GM23338 (cell line): Measurements from ENCODE around the gene DDRGK1. TPM values are rescaled to one million over a fixed set of nuclear protein-coding genes. Genes with fewer than 3 reads are reported as not detected.

Experiments
- ATAC-seq: fragments of 200-7000 bp; cut with Tn5 transposase; 3 replicates; pipeline ENCODE4 v1.9.1; 2020
- DNase-seq: peaks from one replicate; pipeline ENCODE4 v3.0.0-alpha.2; 2015; ENCODE audit warnings: low spot score
- H2AFZ ChIP-seq: fragments of 200-600 bp; sonication (generic); 2 replicates; pipeline ENCODE4 v1.8.0; 2016; ENCODE audit warnings: antibody characterized with exemption, mild to moderate bottlenecking, moderate library complexity
- H3F3A ChIP-seq: fragments of 200-600 bp; sonication (generic); replicated peaks from 2 replicates; pipeline ENCODE4 v1.8.0; 2017; ENCODE audit warnings: antibody characterized with exemption, mixed run types, low read depth
- H3K27ac ChIP-seq: fragments of 200-600 bp; sonication (generic); 2 replicates; pipeline ENCODE4 v1.6.1; 2016; ENCODE audit warnings: low read depth
- H3K27me3 ChIP-seq: fragments of 200-600 bp; sonication (generic); 2 replicates; pipeline ENCODE4 v1.8.0; 2016; ENCODE audit warnings: mild to moderate bottlenecking, mixed run types, moderate library complexity; ENCODE audit not compliant: insufficient read depth
- H3K36me3 ChIP-seq: fragments of 200-600 bp; sonication (generic); 2 replicates; pipeline ENCODE4 v1.8.0; 2016; ENCODE audit warnings: mild to moderate bottlenecking; ENCODE audit not compliant: insufficient read depth
- H3K4me1 ChIP-seq: fragments of 200-600 bp; sonication (generic); 2 replicates; pipeline ENCODE4 v1.8.0; 2016; ENCODE audit warnings: mild to moderate bottlenecking, moderate library complexity; ENCODE audit not compliant: insufficient read depth
- H3K4me2 ChIP-seq: fragments of 200-600 bp; sonication (generic); 2 replicates; pipeline ENCODE4 v1.7.1; 2017; ENCODE audit warnings: mixed run types
- H3K4me3 ChIP-seq: fragments of 200-600 bp; sonication (generic); 2 replicates; pipeline ENCODE4 v1.6.1; 2016; ENCODE audit warnings: mixed run types
- H3K79me2 ChIP-seq: fragments of 200-600 bp; sonication (generic); replicated peaks from 2 replicates; pipeline ENCODE4 v1.8.0; 2017; ENCODE audit warnings: mild to moderate bottlenecking; ENCODE audit not compliant: insufficient read depth
- H3K9me2 ChIP-seq: fragments of 200-600 bp; sonication (generic); 2 replicates; pipeline ENCODE4 v1.8.0; 2017; ENCODE audit not compliant: insufficient read depth
- H4K20me1 ChIP-seq: fragments of 200-600 bp; sonication (generic); replicated peaks from 2 replicates; pipeline ENCODE4 v1.8.0; 2017; ENCODE audit warnings: mild to moderate bottlenecking; ENCODE audit not compliant: insufficient read depth
- H3K27ac Mint-ChIP-seq: 2 replicates; pipeline ENCODE4 v1.8.0; 2020; ENCODE audit warnings: inconsistent platforms, mild to moderate bottlenecking, moderate library complexity, mixed read lengths
- H3K27me3 Mint-ChIP-seq: 3 replicates; pipeline ENCODE4 v1.8.0; 2022; ENCODE audit warnings: low read depth, mild to moderate bottlenecking, moderate library complexity, mixed read lengths, inconsistent platforms; ENCODE audit not compliant: insufficient read depth, poor library complexity
- H3K36me3 Mint-ChIP-seq: 3 replicates; pipeline ENCODE4 v1.8.0; 2021; ENCODE audit warnings: low read depth, mild to moderate bottlenecking, inconsistent platforms, moderate library complexity, mixed read lengths
- H3K4me1 Mint-ChIP-seq: 3 replicates; pipeline ENCODE4 v1.8.0; 2020; ENCODE audit warnings: mild to moderate bottlenecking, inconsistent platforms, mixed read lengths
- H3K4me3 Mint-ChIP-seq: 3 replicates; pipeline ENCODE4 v1.8.0; 2021; ENCODE audit warnings: moderate library complexity, mild to moderate bottlenecking, inconsistent platforms, mixed read lengths
- H3K9me3 Mint-ChIP-seq: 3 replicates; pipeline ENCODE4 v1.8.0; 2020; ENCODE audit warnings: moderate library complexity, mild to moderate bottlenecking, inconsistent platforms, mixed read lengths
- CREB1 ChIP-seq: fragments of 250-450 bp; sonication (Bioruptor Pico); IDR thresholded peaks from 2 replicates; pipeline ENCODE4 v1.5.0; 2020; ENCODE audit warnings: low read depth, mild to moderate bottlenecking, moderate library complexity
- CTCF ChIP-seq, 2 experiments: fragments of 200-600 bp in 1 of 2; sonication (generic) in 1 of 2; conservative IDR thresholded peaks; 2 replicates each; pipeline versions ENCODE4 v1.5.1 to v1.6.1; 2016 to 2017; ENCODE audit warnings: antibody characterized with exemption in 2 of 2, low read depth in 2 of 2, mild to moderate bottlenecking in 2 of 2, moderate library complexity in 1 of 2
- ETS1 ChIP-seq: IDR thresholded peaks from 2 replicates; pipeline ENCODE4 v1.6.1; 2016; ENCODE audit warnings: antibody characterized with exemption
- EZH2 ChIP-seq: fragments of 200-600 bp; sonication (generic); IDR thresholded peaks from one replicate; pipeline ENCODE4 v1.8.0; 2017; ENCODE audit warnings: antibody characterized with exemption, mild to moderate bottlenecking, low read depth; ENCODE audit not compliant: unreplicated experiment
- EZH2phosphoT487 ChIP-seq: fragments of 200-600 bp; sonication (generic); IDR thresholded peaks from one replicate; pipeline ENCODE4 v1.8.1; 2018; ENCODE audit warnings: antibody characterized with exemption; ENCODE audit not compliant: unreplicated experiment
- JUNB ChIP-seq: IDR thresholded peaks from one replicate; pipeline ENCODE4 v1.6.1; 2016; ENCODE audit warnings: antibody characterized with exemption; ENCODE audit not compliant: unreplicated experiment
- NANOG ChIP-seq: IDR thresholded peaks from 2 replicates; pipeline ENCODE4 v1.6.1; 2016; ENCODE audit warnings: antibody characterized with exemption, borderline replicate concordance
- POLR2AphosphoS5 ChIP-seq: IDR thresholded peaks from 2 replicates; pipeline ENCODE4 v1.6.1; 2016; ENCODE audit warnings: antibody characterized with exemption, low read depth
- STAT1 ChIP-seq: IDR thresholded peaks from one replicate; pipeline ENCODE4 v1.6.1; 2016; ENCODE audit warnings: antibody characterized with exemption; ENCODE audit not compliant: unreplicated experiment
- ZNF114 ChIP-seq: fragments of 250-450 bp; sonication (Bioruptor Pico); IDR thresholded peaks from 2 replicates; pipeline ENCODE4 v1.5.0; 2020; ENCODE audit warnings: mild to moderate bottlenecking, moderate library complexity
- ZNF331 ChIP-seq: fragments of 250-450 bp; sonication (Bioruptor Pico); IDR thresholded peaks from 2 replicates; pipeline ENCODE4 v1.5.0; 2020; ENCODE audit warnings: low read depth, mild to moderate bottlenecking, moderate library complexity
- ZNF462 ChIP-seq: fragments of 250-450 bp; sonication (Bioruptor Pico); IDR thresholded peaks from 2 replicates; pipeline ENCODE4 v1.5.0; 2020; ENCODE audit warnings: mild to moderate bottlenecking, moderate library complexity
- polyA plus RNA-seq: library from polyadenylated mRNA; unstranded; fragments of >200 nt; fragmentation: Nextera tagmentation; extraction: Ambion mirVana; gene quantifications from 2 replicates; pipeline ENCODE4 v1.2.1, GENCODE V29; 2016
- total RNA-seq: library from RNA; depleted of rRNA; stranded (reverse); fragments of >200 nt; shearing (Covaris generic); gene quantifications from 2 replicates; pipeline ENCODE4 v1.2.3, GENCODE V29; 2014
- TF ChIP-seq, protein P1 (sequence below): IDR thresholded peaks from one replicate; pipeline ENCODE4 v1.6.1; 2018; ENCODE audit warnings: antibody characterized with exemption; ENCODE audit not compliant: unreplicated experiment

The DDRGK1 gene
- total and polyA plus RNA-seq, 2 experiments from 2014 or later, result 44.0 to 45.5 TPM

- Mint-ChIP-seq H3K27me3 (peaks cover 21% of the 10 kb centered on the region), H3K27ac (no peak overlapping the region), H3K9me3 (peaks cover 3% of the 10 kb centered on the region; the same call in 2 of the 3 replicates), H3K4me3 (0 out of 3 replicates have a peak overlapping the region, but pooled peaks have one; percentile 14), H3K4me1 (peaks cover 24% of the 10 kb centered on the region), H3K36me3 (peaks cover 5% of the 10 kb centered on the region; the same call in 2 of the 3 replicates)
- H3K79me2 ChIP-seq, result peaks cover 42% of the 10 kb centered on the region
- H3K27me3 ChIP-seq, result no peaks in the 10 kb centered on the region
- peak overlapping the region; percentile 98 for H3K4me3 ChIP-seq
- H2AFZ ChIP-seq, result no peak overlapping the region
- H3F3A ChIP-seq, result peaks cover 7% of the 10 kb centered on the region; the same call in 1 of the 2 replicates
- DNase-seq (no peak), ATAC-seq (no peak)
- peaks cover 30% of the 10 kb centered on the region for H4K20me1 ChIP-seq
- TF ChIP-seq CTCF (conservative IDR thresholded peaks at IDR 0.05; ENCODE audit: low read depth in 2 of 2) (no peak), ZNF462 (CRISPR knock-in tag) (no peak), CREB1 (CRISPR knock-in tag) (no peak), EZH2 (no peak), ETS1 (no peak), NANOG (no peak), JUNB (no peak), EZH2phosphoT487 (no peak), ZNF114 (CRISPR knock-in tag) (no peak), ZNF331 (CRISPR knock-in tag) (no peak), POLR2AphosphoS5 (no peak), STAT1 (no peak)
- TF ChIP-seq, protein P1, sequence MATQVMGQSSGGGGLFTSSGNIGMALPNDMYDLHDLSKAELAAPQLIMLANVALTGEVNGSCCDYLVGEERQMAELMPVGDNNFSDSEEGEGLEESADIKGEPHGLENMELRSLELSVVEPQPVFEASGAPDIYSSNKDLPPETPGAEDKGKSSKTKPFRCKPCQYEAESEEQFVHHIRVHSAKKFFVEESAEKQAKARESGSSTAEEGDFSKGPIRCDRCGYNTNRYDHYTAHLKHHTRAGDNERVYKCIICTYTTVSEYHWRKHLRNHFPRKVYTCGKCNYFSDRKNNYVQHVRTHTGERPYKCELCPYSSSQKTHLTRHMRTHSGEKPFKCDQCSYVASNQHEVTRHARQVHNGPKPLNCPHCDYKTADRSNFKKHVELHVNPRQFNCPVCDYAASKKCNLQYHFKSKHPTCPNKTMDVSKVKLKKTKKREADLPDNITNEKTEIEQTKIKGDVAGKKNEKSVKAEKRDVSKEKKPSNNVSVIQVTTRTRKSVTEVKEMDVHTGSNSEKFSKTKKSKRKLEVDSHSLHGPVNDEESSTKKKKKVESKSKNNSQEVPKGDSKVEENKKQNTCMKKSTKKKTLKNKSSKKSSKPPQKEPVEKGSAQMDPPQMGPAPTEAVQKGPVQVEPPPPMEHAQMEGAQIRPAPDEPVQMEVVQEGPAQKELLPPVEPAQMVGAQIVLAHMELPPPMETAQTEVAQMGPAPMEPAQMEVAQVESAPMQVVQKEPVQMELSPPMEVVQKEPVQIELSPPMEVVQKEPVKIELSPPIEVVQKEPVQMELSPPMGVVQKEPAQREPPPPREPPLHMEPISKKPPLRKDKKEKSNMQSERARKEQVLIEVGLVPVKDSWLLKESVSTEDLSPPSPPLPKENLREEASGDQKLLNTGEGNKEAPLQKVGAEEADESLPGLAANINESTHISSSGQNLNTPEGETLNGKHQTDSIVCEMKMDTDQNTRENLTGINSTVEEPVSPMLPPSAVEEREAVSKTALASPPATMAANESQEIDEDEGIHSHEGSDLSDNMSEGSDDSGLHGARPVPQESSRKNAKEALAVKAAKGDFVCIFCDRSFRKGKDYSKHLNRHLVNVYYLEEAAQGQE, result no peak
- H3K4me1 ChIP-seq, result peaks cover 8% of the 10 kb centered on the region; the same call in 1 of the 2 replicates
- H3K36me3 ChIP-seq, result no peaks in the 10 kb centered on the region
- no peak overlapping the region for H3K27ac ChIP-seq
- peak overlapping the region; percentile 99 for H3K4me2 ChIP-seq
- H3K9me2 ChIP-seq, result no peaks in the 10 kb centered on the region
Measured at GRCh38 chr20:3160418-3160817, 44.1 kb downstream of the DDRGK1 start.
